ELF-1 (cell line): Measurements from ENCODE around the gene ACVR1.

Experiments
- DNase-seq: peaks from one replicate; pipeline ENCODE4 v3.0.0-alpha.2; 2016; ENCODE audit warnings: low read depth, low spot score

The ACVR1 gene

DNA sequence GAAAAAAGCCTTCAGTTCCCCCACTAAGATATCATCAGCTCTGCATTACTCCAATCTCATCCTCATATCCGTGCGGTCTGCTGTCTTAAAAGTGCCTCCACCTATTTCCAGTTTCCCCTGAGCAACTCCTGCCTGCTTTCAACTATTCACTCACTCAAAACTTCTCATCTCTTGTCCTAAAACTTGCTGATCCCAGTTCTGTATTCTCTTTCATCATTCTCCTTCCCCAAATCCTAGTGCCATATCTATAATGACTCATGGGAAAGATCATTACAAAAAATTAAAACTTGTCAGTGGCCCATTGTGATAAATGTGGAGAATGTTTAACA is 20.0 kb downstream of the ACVR1 start:
- no peak for DNase-seq

DNA sequence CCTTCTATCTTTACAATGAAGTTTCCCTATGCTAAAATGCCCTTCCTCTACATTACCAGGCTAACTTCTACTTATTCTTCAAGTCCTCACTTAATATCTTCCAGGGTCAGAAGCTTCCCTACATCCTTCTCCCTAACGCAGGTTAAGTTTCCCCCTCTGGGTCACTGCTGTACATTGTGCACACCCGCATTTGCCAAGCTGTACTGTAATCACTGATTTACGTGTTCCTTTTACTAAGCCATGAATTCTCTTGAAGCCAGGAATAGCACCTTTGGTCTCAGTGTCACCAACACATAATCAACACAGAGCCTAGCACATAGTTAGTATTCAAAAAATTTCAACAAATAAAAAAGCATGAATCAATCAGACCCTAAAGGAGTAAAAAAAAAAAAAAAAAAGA is 22.3 kb downstream of the ACVR1 start:
- DNase-seq, result no peak

DNA sequence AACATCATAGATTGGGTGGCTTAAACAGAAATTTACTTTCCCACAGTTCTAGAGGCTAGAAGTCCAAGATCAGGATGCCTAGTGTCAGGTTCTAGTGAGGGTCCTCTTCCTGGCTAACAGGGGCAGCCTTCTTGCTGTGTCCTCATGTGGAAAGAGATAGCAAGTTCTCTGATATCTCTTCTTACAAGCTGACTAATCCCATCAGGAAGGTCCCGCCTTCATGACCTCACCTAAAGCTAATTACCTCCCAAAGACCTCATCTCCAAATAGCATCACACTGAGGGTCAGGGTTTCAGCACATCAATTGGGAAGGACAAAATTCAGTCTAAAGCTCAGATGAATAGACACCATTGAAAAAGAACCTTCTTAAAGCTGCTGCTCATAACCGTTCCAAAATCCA is 22.9 kb downstream of the ACVR1 start:
- DNase-seq, result no peak

DNA sequence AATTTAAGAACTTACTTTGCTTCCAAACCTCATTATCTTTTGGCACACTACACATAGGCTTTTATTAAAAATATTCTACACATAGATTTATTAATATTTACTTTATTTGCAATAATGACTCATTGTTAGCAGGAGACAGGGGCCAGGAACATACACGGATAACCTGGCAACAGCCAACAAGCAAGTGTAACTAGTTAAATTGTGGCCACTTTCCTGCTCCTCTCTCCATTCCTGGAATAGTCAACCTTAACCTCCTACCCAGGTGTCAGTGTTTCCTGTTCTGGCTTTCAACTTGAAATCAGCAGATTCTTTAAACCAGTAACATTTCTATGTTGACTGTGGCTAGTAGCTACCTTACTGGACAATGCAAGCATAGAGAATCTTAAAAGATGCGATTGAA is 26.5 kb downstream of the ACVR1 start:
- no peak for DNase-seq

- DNase-seq, result no peak
These were observed 27.9 kb downstream of the ACVR1 start for GRCh38 chr2:157848213-157848612.

GRCh38 chr2:157845081-157845480 is 31.0 kb downstream of the ACVR1 start:
- no peak for DNase-seq

DNA sequence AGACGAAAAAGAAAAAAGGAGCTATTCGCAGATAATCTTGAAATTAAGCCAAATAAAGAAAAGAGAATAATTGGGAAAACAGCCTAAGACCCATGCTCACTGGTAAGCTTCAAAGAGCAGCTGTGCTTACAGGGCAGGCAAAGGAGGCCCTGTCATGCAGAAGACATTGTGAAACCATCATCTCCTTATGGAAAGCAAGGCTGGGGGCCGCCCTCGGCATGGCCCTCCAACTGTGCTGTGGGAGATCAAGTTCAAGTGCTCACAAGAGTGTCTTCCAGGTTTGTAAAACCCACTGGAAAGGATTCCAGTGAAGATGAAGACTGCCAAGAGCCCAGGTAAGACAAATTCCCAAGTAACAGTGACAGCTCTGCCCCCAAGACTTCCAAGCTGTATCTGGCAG is 32.2 kb downstream of the ACVR1 start:
- DNase-seq, result no peak

- DNase-seq, result no peak
These were observed 33.0 kb downstream of the ACVR1 start for GRCh38 chr2:157843081-157843480.

- DNase-seq, result no peak
These were observed 33.8 kb downstream of the ACVR1 start for GRCh38 chr2:157842106-157842879.

DNA sequence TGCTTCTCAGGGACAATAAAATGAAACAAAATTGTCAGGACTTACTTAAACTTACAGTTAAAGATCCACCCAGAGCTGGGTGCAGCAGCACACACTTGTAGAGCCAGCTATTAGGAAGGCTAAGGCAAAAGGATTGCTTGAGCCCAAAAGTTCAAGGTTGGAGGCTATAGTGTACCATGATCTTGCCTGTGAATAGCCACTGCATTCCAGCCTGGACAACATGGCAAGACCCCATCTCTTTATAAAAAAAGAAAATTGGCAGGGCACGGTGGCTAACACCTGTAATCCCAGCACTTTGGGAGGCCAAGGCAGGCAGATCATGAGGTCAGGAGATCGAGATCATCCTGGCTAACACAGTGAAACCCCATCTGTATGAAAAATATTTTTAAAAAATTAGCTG is 34.6 kb downstream of the ACVR1 start:
- DNase-seq, result no peak

DNA sequence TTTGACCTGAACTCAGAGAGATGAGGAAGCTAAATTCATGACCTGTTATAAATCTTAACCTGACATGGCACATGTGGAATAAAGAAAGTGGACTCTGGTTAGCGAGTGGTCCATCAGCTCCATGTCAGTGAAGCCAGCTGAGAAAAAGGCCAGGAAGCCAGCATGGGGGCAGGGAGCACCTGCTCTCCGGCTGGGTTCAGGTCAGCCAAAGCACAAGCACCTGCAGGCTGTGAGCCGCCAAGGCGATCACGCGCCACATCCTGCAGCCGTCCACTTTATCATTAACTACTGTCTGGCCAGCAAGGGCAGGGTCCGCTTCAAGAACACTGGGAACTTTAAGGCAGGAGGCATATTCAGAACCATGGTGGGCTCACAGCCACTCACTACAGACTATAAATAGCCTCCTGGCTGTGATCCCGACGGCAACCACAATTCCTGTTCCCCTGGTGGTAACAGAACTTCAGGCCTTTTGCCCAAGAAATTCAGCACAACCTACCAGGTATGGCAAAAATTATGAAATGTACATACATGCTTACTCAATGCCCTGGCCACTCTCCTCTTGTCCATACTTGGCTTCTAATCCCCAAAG is 35.5 kb downstream of the ACVR1 start:
- no peak for DNase-seq

- peak; percentile 53 for DNase-seq
These were observed 36.3 kb downstream of the ACVR1 start for GRCh38 chr2:157839822-157840221.

DNA sequence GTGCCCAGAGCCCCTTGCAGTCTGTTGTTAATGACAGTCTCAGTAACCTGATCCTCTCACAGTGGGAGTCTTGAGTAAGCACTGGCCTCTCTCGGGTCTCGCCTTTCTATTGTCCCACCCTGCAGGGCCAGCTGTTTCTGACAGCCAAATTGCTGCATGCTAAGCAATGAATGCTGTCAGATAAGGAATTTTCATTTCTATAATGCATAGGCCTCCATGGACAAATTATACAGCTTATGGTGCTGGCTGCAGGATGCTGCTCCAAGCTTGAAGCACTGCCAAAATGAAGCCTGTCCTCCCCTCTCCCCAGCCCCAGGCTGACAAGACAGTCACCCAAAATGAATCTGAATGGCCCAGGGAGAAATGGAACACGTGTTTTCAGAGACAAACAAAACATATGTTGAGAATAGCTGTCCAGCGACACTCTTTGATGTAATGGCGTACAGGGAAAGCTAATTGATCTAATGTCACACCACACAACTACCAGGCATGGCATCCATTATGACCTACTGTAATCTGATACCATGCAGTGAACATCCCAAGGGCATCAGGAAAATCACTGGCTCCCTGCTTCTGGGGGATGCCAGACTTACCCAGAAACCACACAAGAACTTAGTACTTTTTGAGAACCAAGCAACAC is 36.8 kb downstream of the ACVR1 start:
- peak; percentile 89 for DNase-seq

GRCh38 chr2:157838442-157839161 is 37.5 kb downstream of the ACVR1 start:
- DNase-seq, result peak; percentile 56

GRCh38 chr2:157837851-157838441 is 38.2 kb downstream of the ACVR1 start:
- DNase-seq, result peak; percentile 15

- no peak for DNase-seq
These were observed 39.6 kb downstream of the ACVR1 start for GRCh38 chr2:157836531-157836930.

DNA sequence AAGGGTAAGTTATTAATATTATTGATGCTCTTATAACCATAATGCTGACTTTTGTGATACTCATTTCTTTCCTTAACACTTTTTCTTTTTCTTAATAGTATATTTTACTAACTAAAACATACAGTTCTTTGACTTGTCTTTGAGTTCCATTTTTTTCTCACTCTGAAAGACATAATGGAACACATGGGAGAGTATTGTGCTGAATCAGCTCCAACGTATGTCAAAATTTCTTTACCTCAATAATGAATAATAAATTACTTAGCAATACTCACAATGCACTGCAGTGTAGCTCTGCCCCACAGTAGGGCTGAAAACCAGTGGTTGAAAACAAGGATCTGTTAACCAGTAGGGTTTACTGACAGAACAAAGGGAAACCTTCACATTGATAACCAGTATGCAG is 40.7 kb downstream of the ACVR1 start:
- no peak for DNase-seq

DNA sequence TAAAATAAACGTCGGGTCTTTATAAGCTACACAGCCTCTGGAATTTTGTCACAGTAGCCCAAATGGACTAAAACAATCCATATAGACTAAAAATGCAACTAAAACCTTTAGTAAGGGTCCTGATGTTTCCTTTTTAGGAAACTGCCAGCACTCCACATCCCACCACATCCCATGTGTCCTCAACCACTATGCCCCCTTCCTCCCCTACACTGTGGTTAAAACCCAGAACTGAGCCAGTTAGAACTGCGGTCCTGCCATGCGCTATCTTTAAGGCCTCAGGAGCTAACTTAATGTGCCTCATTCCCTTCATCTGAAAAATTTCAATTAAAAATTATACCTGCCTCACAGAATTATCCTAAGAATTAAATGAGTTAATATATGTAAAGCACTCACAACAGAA is 41.1 kb downstream of the ACVR1 start:
- no peak for DNase-seq

DNA sequence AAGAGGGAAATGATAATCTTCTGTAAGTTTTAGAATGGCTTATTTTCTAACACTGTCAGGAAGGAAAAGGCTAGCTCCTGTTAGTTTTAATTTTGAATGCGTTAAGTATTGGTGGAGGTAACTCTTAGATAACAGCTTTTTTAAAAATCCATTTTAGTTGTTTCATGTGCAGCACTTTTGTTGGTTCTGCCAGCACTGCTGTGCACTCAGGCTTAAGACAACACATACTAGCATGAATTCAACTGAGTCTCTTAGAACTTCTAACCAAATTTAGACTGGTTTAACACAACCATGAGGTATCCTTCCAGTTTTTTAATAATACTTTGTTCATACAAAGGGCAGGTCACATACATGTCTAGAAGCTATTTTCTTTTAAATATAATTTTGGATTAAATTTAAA is 42.4 kb downstream of the ACVR1 start:
- DNase-seq, result no peak

- DNase-seq, result no peak
These were observed 44.4 kb downstream of the ACVR1 start for GRCh38 chr2:157831573-157832315.
